ENCODE data around the gene CDS2. TPM values are rescaled to one million over a fixed set of nuclear protein-coding genes. Genes with fewer than 3 reads are reported as not detected.
A peak's percentile ranks its signal among the peaks of the same experiment; 100 is the strongest.

The CDS2 gene
- 16.7 and 32.0 TPM in 2 replicates for total RNA-seq (ENCODE audit: low replicate concordance)

GRCh38 chr20:5126512-5127203 is at the start of gene CDS2:
Gene CDS2 (plus strand): TSS chr20:5127008. CDS start chr20:5127093, 85 bp downstream.
- H3K4me3 ChIP-seq (ENCODE audit: low read depth, low read length) = peak within 1 kb of the TSS; percentile 87
- TF ChIP-seq CTCF (IDR thresholded peaks at IDR 0.05; ENCODE audit: insufficient read depth, low read length) = peak; percentile 60
- peak; percentile 97 for DNase-seq (ENCODE audit: low read depth)

- peak; percentile 4 for DNase-seq (ENCODE audit: low read depth)
- H3K4me3 ChIP-seq (ENCODE audit: low read depth, low read length) = peak overlapping the region; percentile 13
- TF ChIP-seq CTCF (IDR thresholded peaks at IDR 0.05; ENCODE audit: insufficient read depth, low read length) = no peak
Measured at GRCh38 chr20:5077761-5078387, 48.9 kb upstream of the CDS2 start.

GRCh38 chr20:5078399-5078958 is 48.3 kb upstream of the CDS2 start:
- no peak for TF ChIP-seq CTCF (IDR thresholded peaks at IDR 0.05; ENCODE audit: insufficient read depth, low read length)
- H3K4me3 ChIP-seq (ENCODE audit: low read depth, low read length) = peak overlapping the region; percentile 13

DNA sequence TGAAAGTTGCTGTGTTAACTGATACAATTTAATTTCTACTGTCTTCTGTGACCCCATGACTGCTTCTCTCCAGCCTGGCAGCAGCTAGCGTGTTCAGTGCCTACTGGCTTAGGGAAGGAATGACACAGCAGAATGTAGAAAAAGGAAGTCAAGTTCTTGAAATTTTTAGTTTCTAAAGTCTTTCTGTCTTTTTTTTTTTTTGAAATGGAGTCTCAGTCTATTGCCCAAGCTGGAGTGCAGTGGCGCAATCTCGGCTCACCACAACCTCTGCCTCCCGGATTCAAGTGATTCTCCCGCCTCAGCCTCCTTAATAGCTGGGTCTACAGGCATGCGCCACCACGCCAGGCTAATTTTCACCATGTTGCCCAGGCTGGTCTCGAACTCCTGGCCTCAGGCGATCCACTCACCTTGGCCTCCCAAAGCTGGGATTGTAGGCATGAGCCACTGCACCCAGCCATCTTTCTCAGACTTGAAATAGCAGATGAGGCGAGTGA is 46.4 kb upstream of the CDS2 start:
- no peak for TF ChIP-seq CTCF (IDR thresholded peaks at IDR 0.05; ENCODE audit: insufficient read depth, low read length)
- DNase-seq (ENCODE audit: low read depth) = peak; percentile 87
- no peak overlapping the region for H3K4me3 ChIP-seq (ENCODE audit: low read depth, low read length)

More at GRCh38 chr20:5078399-5078958, 48.3 kb upstream of the CDS2 start:
- DNase-seq (ENCODE audit: low read depth) = peak; percentile 73

- DNase-seq (ENCODE audit: low read depth) = no peak
- TF ChIP-seq CTCF (IDR thresholded peaks at IDR 0.05; ENCODE audit: insufficient read depth, low read length) = no peak
- no peak overlapping the region for H3K4me3 ChIP-seq (ENCODE audit: low read depth, low read length)
Measured at GRCh38 chr20:5085380-5085779, 41.4 kb upstream of the CDS2 start.

- no peak for DNase-seq (ENCODE audit: low read depth)
- H3K4me3 ChIP-seq (ENCODE audit: low read depth, low read length) = no peak overlapping the region
- TF ChIP-seq CTCF (IDR thresholded peaks at IDR 0.05; ENCODE audit: insufficient read depth, low read length) = no peak
Measured at GRCh38 chr20:5088688-5089087, 38.1 kb upstream of the CDS2 start.
